Right hindlimb (tissue), 1 donor: ENCODE results near the gene KCNF1.

Experiments
- DNase-seq: peaks from one replicate; pipeline ENCODE4 v3.0.0-alpha.2; 2018

KCNF1 gene

GRCh38 chr2:10911291-10912075 is at the start of gene KCNF1:
Gene KCNF1, plus strand, starts transcription at chr2:10911934. Its CDS starts 493 bp downstream, at chr2:10912427.
- peak; percentile 76 for DNase-seq

DNA sequence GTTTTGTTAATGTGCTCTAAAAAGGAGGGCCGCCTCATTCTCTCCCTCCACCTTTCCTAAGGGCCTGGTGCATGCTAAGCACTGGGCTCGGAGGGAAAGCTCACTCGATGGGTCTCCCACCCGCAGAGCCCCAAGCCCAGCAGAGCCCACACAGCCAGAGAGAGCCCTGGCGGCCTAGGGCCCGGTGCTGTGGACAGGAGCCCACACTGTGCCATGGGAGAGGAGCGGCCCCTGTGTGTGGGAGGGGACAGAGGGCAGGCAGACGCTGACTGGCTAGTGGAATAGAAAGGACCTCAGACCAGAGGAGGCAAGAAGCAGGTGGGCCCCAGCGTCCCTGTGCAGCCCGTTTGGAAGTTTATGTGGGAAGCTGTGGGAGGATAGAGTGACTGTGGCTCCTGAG is 49.4 kb upstream of the KCNF1 start:
- DNase-seq = no peak

GRCh38 chr2:10863047-10863446 is 48.7 kb upstream of the KCNF1 start:
- no peak for DNase-seq

DNA sequence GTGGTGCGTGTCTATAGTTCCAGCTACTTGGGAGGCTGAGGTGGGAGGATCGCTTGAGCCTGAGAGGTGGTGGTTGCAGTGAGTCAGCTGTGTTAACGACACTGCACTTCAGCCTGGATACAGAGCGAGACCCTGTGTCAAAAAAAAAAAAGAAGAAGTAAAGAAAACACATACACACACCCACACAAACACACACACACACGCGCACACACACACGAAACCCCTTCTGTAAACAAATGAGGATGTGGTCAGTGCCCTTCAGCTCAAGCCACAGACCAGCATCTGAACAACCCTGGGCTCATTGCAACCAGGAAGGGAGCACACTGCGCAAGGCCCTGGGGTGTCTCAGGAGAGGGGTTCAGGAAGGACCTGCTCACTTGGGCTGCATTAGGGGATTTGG is 47.9 kb upstream of the KCNF1 start:
- DNase-seq = no peak

DNA sequence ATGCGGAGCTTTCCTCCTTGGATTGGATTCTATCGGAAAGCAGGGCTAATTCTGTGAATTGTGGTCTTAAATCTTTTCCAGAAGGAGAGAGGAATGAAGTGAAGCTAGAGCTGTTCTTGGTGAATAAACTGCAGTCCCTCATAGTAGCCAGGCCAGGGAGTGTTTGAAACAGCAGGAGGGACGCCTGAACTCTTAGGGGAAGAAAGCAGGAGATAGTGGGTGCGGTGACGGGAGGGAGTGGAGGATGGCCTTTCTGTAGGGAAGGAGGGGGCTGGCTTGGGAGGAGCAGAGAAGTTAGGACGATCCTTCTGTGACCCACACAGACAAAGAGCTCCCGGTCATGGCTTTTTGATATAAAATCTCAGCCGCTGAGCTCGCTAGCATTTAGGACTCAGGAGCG is 47.5 kb upstream of the KCNF1 start:
- DNase-seq = no peak

DNA sequence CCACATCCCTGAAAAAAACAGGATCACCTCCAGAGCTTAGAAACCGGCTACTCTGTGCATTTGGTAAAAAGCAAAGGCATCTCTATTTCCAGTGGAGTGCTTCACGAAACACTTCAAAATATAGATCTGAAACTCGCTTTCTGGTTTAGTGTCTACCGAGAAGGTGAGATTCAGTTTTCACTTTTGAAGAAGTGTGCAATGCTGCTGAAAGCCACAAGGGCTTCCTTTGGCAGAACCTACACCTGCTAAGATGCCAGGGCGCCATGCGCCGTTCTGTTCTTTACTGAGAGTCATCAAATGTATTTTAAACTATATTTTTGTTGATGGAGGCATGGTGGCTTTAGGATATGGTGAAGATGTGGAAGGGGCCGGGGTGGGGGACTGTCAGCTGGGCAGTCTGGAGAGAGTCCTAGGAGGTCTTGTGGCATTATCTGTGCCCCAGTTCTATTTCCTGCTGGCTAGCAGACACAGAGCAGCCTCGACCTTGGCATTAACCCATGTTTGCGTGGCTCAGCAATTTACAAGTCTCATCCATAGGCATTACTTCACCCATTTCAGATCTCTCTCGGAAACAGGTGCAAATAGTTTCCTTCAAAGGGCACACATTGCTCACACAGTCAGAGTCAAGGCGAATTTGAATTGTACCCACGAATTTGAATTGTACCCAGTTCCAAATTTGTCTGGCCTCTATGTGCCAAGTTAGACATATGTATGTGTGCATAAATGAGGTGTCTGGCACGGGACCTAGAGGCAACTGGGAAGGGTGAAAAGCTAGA is 46.7 kb upstream of the KCNF1 start:
- no peak for DNase-seq

- no peak for DNase-seq
Observed at GRCh38 chr2:10865841-10866240, 45.9 kb upstream of the KCNF1 start.

DNA sequence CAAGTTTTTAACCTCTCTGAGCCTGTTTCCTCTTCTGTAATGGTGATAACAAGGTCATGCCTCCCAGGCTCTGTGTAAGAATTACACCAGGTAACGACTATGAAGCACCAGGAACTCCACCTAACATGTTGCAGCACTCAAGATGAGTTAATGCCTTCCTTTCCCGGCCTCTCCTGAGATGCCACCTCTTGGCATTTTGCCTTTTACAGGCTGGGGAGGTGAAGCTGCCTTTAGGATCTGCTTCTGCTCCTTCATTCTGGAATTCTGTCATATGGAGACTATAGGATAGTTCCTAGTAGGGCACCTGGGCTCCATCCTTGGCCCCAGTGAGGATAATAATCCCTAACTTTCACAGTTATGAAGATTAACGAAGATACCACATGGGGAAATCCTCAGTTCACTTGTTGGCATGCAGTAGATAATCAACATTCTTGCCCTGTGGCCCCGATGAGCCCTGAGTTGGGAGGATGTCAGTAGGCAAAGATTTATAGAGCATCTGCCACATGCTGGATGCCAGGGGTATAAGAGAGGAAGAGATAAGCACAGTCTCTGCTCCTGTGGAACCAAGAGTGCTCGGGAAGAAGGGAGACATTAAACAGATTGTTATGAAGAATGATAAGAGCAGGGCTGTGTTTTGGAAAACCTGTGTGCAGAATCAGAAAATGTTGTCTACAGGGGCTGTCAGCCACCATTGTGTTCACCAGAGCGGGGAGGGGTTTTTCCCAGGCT is 43.9 kb upstream of the KCNF1 start:
- DNase-seq = no peak

DNA sequence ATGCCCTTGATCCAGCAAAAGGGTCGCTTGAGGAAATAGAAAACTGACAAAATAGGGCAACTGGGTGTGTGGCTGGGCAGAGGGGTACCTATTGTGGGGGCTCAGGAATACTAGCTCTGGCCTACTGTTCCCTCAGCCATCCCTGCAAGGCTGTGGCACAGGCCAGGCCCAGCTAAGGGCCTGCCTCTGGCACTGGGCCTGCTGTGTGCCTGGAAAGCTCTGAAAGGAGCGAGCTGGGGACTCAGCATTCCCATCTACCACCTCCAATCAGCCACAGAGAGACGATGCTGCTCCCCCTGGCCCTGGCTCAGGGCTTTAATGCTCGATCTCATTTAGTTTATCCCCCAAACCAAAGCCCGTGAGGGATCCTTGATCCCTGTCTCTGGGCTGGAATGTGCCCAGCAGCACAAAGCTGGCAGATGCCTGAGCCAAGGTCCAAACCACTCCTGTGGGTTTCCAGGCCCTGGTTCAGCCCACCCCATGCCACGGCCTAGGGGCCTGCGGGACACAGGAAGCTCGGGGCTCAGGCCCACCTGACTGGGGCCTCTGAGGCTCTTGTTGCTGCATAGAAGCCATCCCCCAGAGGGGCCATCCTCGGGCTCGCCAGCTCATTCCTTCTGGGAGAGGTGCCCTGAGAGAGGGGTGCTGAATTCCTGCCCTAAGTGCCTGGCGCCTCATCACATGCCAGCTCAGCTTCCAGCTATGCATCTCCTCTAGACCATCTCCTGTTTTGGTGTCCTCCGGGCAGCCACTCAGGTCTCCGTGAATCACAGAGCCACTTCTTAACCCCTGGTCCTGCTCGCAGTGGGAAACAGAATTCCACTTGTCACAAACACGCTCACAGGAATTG is 43.0 kb upstream of the KCNF1 start:
- no peak for DNase-seq

DNA sequence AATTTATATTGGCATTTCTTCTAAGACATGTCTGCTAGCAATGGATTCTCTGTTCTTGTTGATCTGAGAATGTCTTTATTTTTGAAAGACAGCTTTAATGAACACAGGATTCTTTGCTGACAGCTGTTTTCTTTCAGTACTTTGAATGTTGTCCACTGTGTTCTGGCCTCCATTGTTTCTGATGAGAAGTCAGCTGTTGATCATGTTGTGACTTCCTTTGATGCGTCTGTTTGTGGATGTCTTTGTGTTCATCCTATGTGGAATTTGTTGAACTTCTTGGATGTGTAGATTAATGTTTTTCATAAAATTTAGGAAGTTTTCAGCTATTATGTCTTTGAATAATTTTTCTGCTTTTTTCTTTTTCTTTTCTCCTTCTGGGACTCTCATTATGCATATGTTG is 39.8 kb upstream of the KCNF1 start:
- no peak for DNase-seq

GRCh38 chr2:10873171-10873570 is 38.6 kb upstream of the KCNF1 start:
- no peak for DNase-seq

DNA sequence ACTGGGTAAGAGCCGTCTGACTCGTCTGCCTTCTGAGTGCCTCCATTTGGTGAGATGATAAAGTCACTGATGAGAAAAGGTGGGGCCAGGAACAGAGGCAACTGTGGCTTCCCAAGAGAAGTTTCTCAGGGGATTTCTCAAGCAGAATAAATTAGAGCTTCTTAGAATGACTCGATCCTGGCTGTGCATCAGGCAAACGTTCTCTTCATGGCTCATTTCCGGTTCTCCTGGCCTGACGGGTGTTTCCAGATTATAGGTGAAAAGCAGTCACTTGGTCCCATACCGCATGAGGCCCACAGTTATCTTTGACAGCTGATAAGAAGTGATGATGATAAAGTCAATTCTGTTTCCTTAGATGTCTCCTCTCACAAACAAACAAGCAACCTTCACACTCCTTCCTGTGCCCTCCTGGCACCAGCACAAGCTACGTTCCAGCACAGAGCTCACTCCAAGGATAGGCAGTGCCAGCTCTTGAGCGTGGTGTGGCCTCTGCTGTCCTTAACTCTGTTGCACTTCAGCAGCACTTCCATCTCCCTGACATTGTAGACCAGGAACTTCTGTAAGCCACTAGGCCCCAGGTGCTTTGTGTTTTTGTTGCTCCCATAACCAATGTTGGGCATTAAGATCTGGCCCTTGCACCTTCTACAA is 37.8 kb upstream of the KCNF1 start:
- DNase-seq = no peak

DNA sequence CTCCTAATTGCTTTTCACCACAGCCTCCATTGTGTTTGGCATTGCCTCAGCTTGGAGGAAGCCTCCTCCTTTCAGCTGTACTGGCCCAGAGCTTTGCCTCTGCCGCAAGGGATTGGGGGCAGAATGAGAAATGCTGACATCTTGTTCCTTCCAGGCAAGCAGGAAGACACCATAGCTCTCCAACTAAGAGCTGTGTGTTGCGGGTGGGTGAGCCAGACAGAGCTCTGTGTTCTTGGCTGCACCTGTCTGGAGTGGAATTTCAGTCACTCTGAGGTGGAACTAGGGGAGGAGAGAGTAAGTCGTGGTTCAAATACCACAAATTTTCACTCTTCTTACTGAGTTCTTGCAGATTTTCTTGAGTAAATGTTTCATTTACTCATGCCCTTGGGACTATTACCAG is 36.6 kb upstream of the KCNF1 start:
- no peak for DNase-seq

GRCh38 chr2:10876394-10876793 is 35.3 kb upstream of the KCNF1 start:
- no peak for DNase-seq

DNA sequence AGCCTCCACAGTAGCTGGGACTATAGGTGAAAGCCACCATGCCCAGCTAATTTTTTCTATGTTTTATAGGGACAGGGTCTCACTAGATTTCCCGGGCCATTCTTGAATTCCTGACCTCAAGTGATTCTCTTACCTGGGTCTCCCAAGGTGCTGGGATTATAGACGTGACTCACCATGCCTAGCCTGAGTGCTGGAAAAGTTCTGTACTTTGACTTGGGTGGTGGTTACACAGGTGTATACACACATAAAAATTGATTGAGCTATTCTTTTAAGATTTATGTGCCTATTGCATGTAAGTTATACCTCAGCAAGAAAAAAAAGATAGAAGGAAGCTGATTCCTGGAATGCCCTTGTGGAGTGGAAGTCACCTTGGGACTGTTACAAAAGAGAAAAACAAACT is 34.8 kb upstream of the KCNF1 start:
- DNase-seq = no peak

- DNase-seq = no peak
Observed at GRCh38 chr2:10877651-10878111, 34.1 kb upstream of the KCNF1 start.

DNA sequence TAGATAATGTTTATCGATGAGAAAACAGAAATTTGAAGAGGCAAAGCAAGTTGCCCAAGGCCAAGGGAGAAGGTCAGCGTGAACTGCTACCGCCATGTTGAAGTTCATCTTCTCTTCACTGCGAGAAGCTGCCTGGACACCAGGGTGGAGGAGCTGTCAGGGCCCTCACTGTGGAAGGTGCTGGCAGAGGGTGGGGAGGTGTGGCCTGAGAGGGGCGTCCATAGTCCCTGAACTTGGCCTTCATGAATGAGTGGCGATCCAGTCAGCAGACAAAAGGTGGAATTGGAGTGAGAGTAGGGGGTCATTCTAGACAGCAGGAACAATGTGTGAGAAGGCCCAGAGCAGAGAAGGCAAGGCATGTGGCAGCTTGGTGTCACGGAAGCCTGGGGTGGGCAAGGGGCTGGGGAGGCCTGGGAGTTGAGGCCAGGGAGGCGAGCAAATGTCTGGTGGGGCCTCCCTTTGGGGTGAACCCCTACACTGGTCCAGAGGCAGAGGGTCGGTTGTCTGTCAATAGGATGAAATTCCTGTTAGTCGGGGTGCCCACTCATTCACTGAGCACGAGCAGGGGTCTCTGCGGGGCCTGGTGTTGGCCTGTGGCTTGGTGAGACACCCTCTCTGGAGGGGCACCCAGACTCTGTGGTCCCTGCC is 33.3 kb upstream of the KCNF1 start:
- DNase-seq = no peak

GRCh38 chr2:10879159-10879558 is 32.6 kb upstream of the KCNF1 start:
- no peak for DNase-seq

DNA sequence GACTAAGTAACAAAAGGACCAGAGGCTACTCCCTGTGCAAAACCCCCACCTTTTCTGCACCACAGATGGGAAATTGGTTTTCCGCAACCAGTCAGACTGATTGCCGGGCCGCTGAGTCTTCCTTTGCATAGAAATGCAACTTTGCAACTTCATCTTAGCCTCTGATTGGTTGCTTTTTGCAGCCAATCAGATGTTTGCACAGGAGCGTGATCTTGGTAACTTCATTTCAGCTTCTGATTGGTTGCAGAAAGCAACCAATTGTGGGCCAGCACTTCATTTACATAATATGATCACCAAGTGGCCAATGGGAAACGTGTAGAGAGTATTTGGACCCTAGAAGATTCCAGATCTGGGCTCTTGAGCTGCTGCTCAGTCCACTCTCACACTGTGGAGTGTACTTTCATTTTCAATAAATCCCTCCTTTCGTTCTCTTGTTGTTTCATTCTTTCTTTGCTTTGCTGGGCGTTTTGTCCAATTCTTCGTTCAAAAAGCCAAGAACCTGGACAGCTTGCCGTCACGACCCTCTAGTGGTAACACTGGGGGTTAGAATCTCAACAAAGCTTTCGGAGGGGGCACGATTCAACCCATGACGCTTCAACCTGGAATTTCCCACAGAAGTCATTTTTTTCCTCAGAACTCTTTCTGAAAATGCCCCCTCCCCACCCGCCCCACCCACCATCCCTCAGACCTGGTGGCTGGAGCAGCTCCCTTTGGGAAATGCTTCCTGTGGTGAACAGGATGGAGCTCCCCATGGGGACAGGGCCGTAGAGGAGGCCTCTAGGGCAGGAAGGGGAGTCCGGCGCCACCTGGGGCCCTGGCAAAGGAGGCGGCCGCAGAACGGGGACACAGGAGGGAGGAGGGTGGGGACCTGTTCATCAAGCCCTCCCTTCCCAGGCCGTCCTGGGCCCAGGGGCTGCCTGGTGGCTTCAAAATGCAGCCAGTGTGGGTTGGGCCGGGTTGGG is 31.8 kb upstream of the KCNF1 start:
- no peak for DNase-seq

- DNase-seq = no peak
Observed at GRCh38 chr2:10880586-10881321, 31.0 kb upstream of the KCNF1 start.
